Sciatic nerve (tissue), 2 donors: ENCODE measurements around the gene FAM193A. TPM values are rescaled to one million over a fixed set of nuclear protein-coding genes. Genes with fewer than 3 reads are reported as not detected.
"Not testable (repeated sequence)": the region's sequence is repeated elsewhere in the genome, so short reads cannot be mapped to it uniquely, and the experiment has no call there.

Experiments
- ATAC-seq: fragments of 200-7000 bp; cut with Tn5 transposase; one replicate; pipeline ENCODE4 v1.9.1; 2020; ENCODE audit warnings: mild to moderate bottlenecking, moderate library complexity
- DNase-seq: peaks from one replicate; pipeline ENCODE4 v3.0.0-alpha.2; 2020; ENCODE audit warnings: low spot score
- intact Hi-C: fragments of 100-400 bp; cut with DNase I; formaldehyde crosslinking; loops from one replicate; pipeline ENCODE4 v1.14.2; 2022
- total RNA-seq: library from RNA; stranded (reverse); fragmentation: NEBNext Ultra II Directional; extraction: Animal tissue kit (Norgen Biotek cat#: 25700); gene quantifications from one replicate; pipeline ENCODE4 v1.2.1, GENCODE V29; 2021
- donor health status: DM: no; HTN: no; CAD: no.
- donor health status: DM: no; HTN: no; CAD: no.

The FAM193A gene
- total RNA-seq, 1 donor from 2014 or later, result 47.3 TPM

- DNase-seq (no peak), ATAC-seq (peak; percentile 35)
- intact Hi-C loops, result no loop called here
These were observed 196.8 kb downstream of the FAM193A start for GRCh38 chr4:2733001-2733843.

GRCh38 chr4:2733844-2734574 is 197.6 kb downstream of the FAM193A start:
- ATAC-seq (no peak), DNase-seq (no peak)
- intact Hi-C loops, result no loop called here

- intact Hi-C loops, result no loop called here
- ATAC-seq (no peak), DNase-seq (no peak)
These were observed 198.2 kb downstream of the FAM193A start for GRCh38 chr4:2734612-2735011.

- intact Hi-C loops, result no loop called here
- ATAC-seq, result no peak
- no peak for DNase-seq
These were observed 199.4 kb downstream of the FAM193A start for GRCh38 chr4:2735869-2736268.

- ATAC-seq, intact Hi-C loops, DNase-seq: not testable (repeated sequence)
These were observed 201.8 kb downstream of the FAM193A start for GRCh38 chr4:2738296-2738695.

- ATAC-seq (no peak), DNase-seq (no peak)
- intact Hi-C loops, result no loop called here
These were observed 205.2 kb downstream of the FAM193A start for GRCh38 chr4:2741626-2742025.

GRCh38 chr4:2742081-2742822 is 205.8 kb downstream of the FAM193A start:
- ATAC-seq (no peak), DNase-seq (no peak)
- intact Hi-C loops, result no loop called here

- ATAC-seq, result no peak
- no peak for DNase-seq
- intact Hi-C loops, result no loop called here
These were observed 206.5 kb downstream of the FAM193A start for GRCh38 chr4:2742823-2743517.

- DNase-seq (no peak), ATAC-seq (no peak)
- intact Hi-C loops, result no loop called here
These were observed 207.3 kb downstream of the FAM193A start for GRCh38 chr4:2743518-2744445.

- intact Hi-C loops, result no loop called here
- DNase-seq (no peak), ATAC-seq (no peak)
These were observed 208.3 kb downstream of the FAM193A start for GRCh38 chr4:2744576-2745270.

- no peak for ATAC-seq
- no peak for DNase-seq
- intact Hi-C loops, result no loop called here
These were observed 209.1 kb downstream of the FAM193A start for GRCh38 chr4:2745516-2745915.

GRCh38 chr4:2745981-2746806 is 209.7 kb downstream of the FAM193A start:
- ATAC-seq (peak; percentile 48), DNase-seq (no peak)
- intact Hi-C loops, result no loop called here

- DNase-seq (no peak), ATAC-seq (no peak)
- intact Hi-C loops, result no loop called here
These were observed 210.6 kb downstream of the FAM193A start for GRCh38 chr4:2746891-2747695.

- peak; percentile 15 for ATAC-seq
These were observed 214.5 kb downstream of the FAM193A start for GRCh38 chr4:2750719-2751605.

GRCh38 chr4:2753436-2753835 is 217.0 kb downstream of the FAM193A start:
- ATAC-seq, result no peak

More at GRCh38 chr4:2750719-2751605, 214.5 kb downstream of the FAM193A start:
- intact Hi-C loops, result loop anchor here (10.0 kb wide), 1 partner anchor 184 kb away; no protein-coding TSS in a partner anchor
- DNase-seq, result no peak

More at GRCh38 chr4:2753436-2753835, 217.0 kb downstream of the FAM193A start:
- DNase-seq, result no peak
- intact Hi-C loops, result loop anchor here (2.0 to 10.0 kb wide), 2 partner anchors 87 to 181 kb away; no protein-coding TSS in a partner anchor
